Glomerular visceral epithelial cell (primary cell): ENCODE results near the gene RPUSD1.
"Not testable (repeated sequence)": the region's sequence is repeated elsewhere in the genome, so short reads cannot be mapped to it uniquely, and the experiment has no call there.

ENCODE experiments used
- DNase-seq: peaks from one replicate; pipeline ENCODE4 v3.0.0-alpha.2; 2016; ENCODE audit errors: extremely low spot score

The RPUSD1 gene

DNA sequence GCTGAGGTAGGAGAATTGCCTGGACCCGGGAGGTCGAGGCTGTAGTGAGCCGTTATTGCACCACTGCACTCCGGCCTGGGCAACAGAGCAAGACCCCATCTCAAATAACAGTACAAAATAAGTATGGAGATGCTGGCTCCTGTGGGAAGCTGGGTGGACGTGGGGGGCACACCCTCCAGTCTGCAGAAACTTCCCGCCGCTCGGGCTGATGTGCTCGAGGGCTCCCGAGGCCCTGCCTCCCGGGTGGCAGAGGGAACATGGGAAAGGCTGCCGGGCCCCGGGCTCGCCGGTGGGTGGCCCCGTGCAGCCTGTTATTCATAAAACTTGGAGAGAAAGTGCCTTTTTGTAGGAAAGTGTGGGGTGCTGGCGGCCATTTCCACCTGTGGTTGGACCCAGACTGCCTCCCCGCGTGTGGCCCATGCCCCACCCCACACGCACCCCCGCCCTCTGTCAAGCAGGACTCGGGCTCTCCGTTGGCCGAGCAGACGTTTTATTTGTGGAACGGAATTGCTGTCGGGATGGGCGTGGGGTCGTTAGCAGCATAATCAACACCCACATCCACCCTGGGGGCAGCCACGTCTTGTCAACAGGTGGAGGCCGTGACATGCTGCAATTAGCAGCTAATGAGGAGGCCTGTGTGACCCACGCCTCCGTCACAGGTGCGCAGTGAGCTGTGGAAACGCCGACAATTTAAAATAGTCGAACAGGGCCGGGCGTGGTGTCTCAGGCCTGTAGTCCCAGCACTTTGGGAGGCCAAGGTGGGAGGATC, 40.0 kb downstream of the RPUSD1 start:
- DNase-seq = no peak

DNA sequence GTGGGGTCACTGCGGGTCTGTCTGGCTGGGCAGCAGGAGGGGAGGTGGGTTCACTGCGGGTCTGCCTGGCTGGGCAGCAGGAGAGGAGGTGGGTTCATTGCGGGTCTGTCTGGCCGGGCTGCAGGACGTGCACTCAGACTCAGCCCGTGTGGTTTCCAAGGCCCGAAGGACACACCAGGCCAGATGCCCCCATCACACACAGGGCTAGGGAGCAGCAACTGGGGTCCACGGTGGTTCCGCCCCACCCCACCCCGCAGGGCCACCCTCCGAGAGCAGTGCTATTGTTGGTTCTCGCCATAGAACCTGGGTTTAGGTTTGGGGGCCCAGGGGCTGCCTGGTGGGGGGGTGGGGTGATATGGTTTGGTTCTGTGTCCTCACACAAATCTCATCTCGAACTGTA, 41.5 kb downstream of the RPUSD1 start:
- no peak for DNase-seq

- DNase-seq = no peak
Measured at GRCh38 chr16:745739-746138, 42.4 kb downstream of the RPUSD1 start.

- DNase-seq = no peak
Measured at GRCh38 chr16:743794-744500, 44.2 kb downstream of the RPUSD1 start.

DNA sequence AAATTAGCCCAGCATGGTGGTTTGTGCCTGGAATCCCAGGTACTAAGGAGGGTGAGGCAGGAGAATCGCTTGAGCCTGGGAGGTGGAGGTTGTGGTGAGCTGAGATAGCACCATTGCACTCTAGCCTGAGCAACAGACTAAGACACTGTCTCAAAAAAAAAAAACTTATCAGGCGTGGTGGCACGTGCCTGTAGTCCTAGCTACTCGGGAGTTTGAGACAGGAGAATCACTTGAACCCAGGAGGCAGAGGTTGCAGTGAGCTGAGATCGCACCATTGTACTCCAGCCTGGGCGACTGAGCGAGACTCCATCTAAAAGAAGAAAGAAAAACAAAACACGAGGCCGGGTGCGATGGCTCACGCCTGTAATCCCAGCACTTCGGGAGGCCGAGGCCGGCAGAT, 45.3 kb downstream of the RPUSD1 start:
- DNase-seq = not testable (repeated sequence)

DNA sequence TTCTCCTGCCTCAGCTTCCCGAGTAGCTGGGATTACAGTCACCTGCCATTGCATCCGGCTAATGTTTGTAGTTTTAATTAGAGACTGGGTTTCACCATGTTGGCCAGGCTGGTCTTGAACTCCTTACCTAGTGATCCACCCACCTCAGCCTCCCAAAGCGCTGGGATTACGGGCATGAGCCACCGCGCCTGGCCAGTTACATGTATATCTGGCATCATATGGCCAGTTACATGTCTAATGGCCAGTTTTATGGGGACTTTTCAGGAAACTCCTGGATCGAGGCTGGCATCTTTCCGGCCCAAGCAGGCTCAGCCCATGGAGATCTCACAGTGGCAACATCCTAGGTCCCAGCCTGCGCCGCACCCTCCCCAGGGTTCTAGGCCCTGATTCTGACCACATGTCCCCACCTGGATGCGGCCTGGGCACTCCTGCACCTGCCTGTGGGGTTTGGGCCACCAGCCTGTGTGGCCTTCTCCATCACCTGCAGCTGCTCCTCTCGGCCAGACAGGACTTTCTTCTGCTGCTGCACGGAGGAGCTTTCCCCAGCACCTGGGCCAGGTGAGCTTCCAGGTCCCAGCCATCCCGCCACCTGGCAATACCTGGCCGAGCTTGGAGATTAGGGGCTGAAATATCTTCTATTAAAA, 46.1 kb downstream of the RPUSD1 start:
- DNase-seq = no peak

DNA sequence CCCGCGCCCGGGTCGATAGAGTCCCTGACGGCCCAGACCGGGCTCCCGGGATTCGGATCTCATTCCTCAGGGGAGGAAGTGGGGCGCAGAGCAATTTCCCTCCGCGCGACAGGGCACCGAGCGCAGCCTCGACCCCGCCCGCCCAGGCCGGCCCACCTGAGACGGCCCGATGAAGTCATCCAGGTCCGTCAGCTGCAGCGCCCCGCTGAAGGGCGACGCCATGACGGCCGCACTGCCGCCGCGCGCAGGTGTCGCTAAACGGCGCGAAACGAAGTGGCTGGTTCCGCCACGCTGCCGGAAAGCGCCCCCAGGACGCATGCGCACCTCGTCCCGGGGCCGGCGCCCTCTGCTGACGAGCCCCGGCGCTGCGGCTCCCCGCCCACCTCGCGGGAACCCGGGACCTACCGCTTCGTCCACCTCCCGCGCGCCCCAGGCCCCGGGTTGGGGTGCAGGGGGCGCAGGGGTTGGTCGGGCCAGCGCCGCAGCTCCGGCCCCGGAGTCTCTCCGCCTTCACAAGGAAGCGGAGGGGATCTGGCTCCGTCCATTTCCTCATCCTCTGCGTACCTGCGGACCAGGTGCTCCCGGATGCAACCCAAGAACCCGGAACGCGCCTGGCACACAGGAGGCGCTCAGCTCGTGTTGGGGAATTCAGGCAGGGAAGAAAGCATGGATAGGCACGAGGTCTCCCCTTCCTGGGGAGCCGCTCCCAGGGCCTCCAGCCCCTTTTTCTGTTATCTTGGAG, 47.2 kb downstream of the RPUSD1 start, which contains the start of gene CIAO3:
Gene CIAO3, minus strand, starts transcription at position 234 of the 742 bp plus-strand sequence. Its CDS starts 12 bp downstream, at position 222.
- peak; percentile 90 for DNase-seq

GRCh38 chr16:740459-740763, 47.8 kb downstream of the RPUSD1 start:
- DNase-seq = no peak

- DNase-seq = no peak
Measured at GRCh38 chr16:739560-740458, 48.4 kb downstream of the RPUSD1 start.

DNA sequence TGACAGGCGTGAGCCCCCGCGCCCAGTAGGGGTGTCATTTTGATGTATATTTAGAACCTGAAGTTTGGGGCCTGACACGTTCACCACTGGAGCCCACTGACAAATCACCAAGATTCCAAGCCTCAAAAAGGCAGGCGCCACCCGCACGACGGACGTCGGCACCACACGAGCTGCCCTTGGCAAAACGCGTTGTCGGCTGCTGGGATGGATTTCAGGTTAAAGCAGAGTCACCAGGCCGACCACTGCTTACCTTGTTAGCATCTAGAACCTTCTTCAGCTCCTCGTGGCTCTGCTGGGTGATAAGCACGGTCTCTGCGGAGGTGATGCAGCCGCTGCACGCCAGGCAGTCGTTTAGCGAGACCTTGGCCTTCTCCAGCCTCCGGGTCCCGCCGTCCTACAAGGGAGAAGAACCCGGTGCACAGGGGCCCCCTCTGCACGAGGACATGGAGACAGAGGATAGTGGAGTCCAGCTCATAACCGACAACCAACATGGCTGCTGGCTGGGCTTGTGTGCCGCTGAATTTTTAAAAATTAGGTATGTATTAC, 51.2 kb downstream of the RPUSD1 start:
- DNase-seq = no peak

DNA sequence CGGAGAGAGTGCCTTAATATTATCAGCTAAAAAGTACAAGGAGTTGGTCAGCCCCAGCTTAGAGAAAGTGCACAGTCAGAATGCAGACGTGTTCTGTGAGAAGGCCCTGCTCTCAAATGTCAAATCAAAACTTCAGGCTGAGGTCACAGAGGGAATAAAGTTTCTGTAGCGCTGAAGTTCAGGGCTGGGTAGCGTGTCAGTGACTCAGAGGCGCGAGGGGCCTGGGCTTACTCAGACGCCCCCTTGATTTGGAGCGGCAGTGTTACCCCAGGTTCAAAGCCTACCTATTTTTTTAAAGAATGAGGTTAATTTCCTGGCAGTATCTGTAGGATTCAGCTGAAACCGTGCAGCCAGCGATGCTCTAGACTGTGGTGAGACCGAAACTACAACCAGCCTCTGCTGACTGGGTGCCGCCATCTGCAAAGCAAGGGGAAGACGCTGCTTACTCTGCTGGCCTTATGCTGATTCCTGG, 52.2 kb downstream of the RPUSD1 start:
- DNase-seq = no peak

GRCh38 chr16:734981-735881, 53.0 kb downstream of the RPUSD1 start:
- no peak for DNase-seq
